Coronary artery (tissue), 2 donors: Measurements from ENCODE around the gene REN.

ENCODE experiments used
- DNase-seq: peaks from one replicate; pipeline ENCODE4 v3.0.0-alpha.2; 2017; ENCODE audit warnings: low spot score
- H3K27ac ChIP-seq, 2 donors: fragments of 200-600 bp; sonication (generic); one replicate each; pipeline ENCODE4 v1.5.1; 2016 to 2019
- H3K4me3 ChIP-seq: fragments of 200-600 bp; sonication (generic); 2 replicates; pipeline ENCODE4 v1.5.1; 2016; ENCODE audit warnings: mild to moderate bottlenecking, moderate library complexity
- TF ChIP-seq, protein P1 (sequence below): fragments of 200-600 bp; sonication (generic); IDR thresholded peaks from one replicate; pipeline ENCODE4 v1.5.1; 2019; ENCODE audit warnings: antibody characterized with exemption

Gene REN

DNA sequence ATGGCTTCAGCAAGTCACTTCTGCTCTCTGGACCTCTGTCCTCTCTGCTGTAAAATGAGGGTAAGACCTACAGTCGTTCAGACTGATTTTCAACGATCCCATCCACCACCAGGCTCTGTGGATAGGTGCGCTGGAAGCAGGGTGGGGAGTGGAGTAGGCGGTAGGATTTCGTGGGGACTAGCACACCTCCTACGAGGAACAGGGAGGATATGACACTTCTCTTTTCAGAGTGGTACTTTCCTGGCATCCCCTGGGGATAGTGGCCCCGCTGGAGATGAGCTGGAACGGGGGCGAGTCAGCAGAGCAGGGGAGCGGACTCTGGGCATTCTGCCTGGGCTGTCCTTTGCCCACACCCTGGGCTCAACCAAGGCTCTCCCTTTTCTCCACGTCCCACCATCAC lies 32.0 kb downstream of the REN start:
- TF ChIP-seq, protein P1, sequence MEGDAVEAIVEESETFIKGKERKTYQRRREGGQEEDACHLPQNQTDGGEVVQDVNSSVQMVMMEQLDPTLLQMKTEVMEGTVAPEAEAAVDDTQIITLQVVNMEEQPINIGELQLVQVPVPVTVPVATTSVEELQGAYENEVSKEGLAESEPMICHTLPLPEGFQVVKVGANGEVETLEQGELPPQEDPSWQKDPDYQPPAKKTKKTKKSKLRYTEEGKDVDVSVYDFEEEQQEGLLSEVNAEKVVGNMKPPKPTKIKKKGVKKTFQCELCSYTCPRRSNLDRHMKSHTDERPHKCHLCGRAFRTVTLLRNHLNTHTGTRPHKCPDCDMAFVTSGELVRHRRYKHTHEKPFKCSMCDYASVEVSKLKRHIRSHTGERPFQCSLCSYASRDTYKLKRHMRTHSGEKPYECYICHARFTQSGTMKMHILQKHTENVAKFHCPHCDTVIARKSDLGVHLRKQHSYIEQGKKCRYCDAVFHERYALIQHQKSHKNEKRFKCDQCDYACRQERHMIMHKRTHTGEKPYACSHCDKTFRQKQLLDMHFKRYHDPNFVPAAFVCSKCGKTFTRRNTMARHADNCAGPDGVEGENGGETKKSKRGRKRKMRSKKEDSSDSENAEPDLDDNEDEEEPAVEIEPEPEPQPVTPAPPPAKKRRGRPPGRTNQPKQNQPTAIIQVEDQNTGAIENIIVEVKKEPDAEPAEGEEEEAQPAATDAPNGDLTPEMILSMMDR: no peak
- Histone ChIP-seq H3K4me3 (no peak overlapping the region), H3K27ac (no peak overlapping the region)
- DNase-seq: no peak

DNA sequence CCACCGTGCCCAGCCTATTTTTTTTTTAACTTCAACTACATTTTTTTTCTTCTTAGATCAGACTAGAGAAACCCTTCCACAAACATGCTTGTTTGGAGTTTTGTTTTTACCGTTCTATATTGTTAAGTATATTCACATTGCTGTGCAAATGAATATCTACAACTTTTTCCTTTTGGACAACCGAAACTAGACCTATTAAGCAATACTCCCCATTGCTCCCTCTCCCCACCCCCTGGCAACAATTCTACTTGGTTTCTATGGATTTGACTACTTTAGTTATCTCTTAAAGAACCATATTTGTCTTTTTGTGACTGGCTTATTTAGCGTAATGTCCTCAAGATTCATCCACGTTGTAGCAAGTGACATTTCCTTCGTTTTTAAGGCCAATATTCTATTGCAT lies 33.4 kb downstream of the REN start:
- no peak overlapping the region for H3K27ac ChIP-seq

DNA sequence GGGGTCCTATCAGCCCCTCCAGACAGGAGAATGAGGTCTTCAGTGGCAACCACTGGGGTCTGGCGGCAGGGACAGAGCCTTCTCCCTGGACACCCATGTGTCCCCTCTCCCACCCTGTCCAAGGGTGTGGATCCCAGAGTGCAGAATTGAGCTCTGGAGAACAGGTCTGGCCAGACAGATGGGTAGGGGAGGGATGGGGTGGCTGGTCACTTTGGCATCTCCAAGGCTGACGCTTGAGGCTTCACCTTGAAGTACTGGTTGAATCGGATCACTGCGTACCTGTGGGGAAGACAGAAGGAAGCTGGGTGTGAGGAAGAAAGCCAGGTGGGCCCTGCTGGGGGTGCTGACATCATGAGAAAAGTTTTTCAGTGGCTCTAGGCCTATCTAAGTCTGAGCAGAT lies 34.2 kb downstream of the REN start:
- Histone ChIP-seq H3K27ac (no peak overlapping the region), H3K4me3 (no peak overlapping the region)
- TF ChIP-seq, protein P1: no peak
- no peak for DNase-seq

More for the DNA sequence above, 33.4 kb downstream of the REN start:
- DNase-seq: no peak
- H3K4me3 ChIP-seq: no peak overlapping the region
- TF ChIP-seq, protein P1: no peak

DNA sequence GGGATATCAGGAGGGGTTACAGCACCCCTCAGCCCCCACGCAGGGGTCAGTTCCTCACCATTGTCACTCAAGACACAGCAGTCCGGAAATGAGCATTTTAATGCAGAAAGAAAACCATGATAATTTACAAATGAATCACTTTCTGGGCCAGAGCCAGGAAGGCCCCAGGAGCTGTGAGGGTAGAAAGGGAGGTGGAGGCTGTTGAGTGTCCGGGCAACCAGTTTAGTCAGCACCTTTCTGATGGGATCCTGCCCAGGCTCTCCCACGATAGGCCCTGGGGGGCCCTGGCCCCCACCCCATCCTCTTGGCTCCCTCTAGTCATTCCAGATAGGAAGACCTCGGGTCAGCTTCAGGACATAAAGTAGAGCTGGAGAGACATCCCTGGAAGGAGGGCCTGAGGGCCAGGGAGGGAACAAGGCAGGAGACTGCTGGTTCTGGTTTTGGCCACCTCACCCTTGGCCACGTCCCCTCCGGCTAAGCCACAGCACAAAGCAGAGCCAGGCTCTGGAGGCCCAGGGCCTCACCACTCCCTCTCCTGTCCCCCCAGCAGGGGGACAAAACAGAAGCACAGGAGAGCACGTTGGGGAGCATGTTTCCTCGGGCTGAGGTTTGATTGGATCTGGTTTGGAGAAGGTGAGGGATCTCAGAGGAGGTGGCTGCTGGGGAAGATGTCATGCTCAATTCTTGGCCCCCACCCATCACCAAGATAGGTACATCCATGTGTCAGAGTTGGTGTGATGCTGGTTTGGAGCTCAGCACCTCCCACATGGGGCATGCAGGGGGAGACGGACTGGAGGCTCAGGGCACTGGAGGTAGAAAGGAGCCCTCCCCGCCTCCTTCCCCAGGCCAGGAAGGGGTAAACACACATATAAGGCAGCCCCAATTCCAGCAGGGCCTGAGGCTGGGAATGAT lies 34.9 kb downstream of the REN start:
- peak overlapping the region in 1 of 2 donors; percentile 51 for H3K27ac ChIP-seq
- TF ChIP-seq, protein P1: no peak
- DNase-seq: no peak
- no peak overlapping the region for H3K4me3 ChIP-seq

DNA sequence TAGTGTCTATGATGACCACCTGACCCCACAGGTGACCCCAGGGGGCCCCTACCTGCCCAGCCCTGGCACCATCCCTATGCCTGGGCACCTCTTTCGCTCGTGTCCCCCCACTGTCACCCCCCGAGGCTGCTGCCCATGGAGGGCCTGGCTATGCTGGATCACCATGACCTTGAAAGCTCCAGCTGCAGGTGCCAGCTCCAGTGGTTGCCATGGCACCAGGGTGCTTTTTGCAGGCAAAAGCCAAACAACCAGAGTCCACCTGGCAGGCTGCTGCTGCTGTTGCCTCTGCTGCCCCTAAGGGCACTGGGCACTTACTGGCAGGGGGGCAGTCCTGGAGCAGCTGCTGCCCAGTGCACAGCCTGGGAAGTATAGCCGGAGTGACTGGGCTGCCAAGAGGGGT lies 36.0 kb downstream of the REN start:
- TF ChIP-seq, protein P1: no peak
- peak overlapping the region in 1 of 2 donors; percentile 51 for H3K27ac ChIP-seq
- DNase-seq: no peak
- H3K4me3 ChIP-seq: no peak overlapping the region

DNA sequence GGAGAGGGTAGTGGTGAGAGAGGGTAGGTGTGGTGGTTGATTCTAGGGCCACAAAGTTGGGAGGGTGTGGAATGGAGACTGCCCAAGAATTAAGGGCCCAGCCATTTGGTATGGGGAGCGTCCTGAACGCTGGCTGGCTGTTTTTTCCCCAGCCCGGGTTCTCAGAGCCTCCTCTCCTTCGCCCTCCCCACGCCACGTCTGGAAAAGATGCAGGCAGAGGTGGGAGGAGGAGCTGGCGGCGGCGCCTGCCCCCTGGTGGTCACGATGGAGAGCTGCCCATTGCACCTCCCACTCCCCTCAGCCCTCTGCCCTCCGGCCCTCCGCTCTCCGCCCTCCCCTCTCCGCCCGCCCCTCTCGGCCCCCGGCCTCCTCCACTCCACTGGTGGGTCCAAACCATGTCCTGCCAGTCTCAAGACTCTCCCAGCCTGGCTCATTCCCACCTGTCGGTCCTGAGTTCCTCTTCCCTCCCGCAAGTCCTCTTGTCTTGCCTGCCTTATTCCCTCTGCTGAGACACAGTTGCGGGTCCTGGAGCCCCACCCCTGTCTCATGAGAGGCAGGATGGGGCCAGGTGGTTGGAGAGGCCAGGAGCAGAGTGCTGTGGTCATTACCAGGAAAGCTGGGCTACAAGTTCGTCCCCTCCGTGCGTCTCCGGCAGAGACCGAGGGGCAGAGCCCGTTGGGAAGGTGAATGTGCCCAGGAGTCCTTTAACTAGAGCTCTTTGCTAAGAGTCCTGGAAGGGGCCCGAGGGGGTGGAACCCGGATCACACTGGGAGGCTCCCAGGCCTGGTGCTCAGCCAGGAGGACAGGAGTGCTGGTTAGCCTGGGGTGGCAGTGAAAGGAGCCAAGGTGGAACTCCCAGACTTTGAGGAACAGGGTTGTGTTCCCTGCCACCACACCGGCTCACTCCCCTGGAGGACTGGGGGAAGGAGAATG lies 36.9 kb downstream of the REN start:
- peak; percentile 83 for DNase-seq
- peak overlapping the region; percentile 56 for H3K4me3 ChIP-seq
- TF ChIP-seq, protein P1: peak; percentile 99
- peak overlapping the region in 1 of 2 donors; percentile 42 for H3K27ac ChIP-seq
